NCI-H2196 treated with DMSO at 0.1 percent for 48 hours (cell line): ENCODE data around the gene CXCL3.
A peak's percentile ranks its signal among the peaks of the same experiment; 100 is the strongest.

ENCODE experiments used
- DNase-seq: peaks from one replicate; lab custom pipeline; 2025; ENCODE audit not compliant: unreplicated experiment; lab: John Stamatoyannopoulos, UW

CXCL3 gene

DNA sequence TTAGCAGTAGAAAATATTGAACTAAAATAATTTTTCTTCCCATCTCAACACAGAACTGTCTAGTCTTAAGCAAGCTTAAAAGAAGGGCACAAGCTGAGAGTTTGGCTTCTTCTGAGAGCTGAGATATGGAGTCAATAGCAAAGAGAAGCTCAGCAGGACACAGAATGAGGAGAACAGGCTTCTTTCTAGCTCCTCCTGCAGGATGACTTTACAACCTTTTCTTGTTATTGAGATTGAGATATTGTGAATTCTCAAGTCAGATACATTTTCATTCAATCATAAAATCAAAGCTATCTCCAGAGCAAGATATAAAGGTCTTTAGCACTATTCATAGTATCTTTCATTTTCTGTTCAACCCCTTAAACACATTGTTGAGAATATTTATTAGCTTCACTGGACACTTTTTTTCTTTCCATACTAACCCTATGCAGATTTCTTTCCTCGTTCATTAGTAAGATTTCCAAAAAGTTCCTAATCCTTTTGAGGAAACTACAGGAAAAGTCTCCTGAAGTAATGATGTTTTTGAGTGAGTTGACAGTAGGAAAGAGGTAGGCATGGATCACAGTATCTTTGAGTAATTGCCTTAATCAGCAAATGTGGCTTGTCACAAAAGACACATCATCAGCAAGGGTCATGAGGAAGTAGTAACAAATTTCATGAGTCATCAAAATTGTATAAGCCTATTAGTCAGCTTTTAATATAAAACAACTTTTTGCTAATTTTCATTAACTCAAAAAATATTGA, 17.8 kb upstream of the CXCL3 start:
- DNase-seq, result no peak

GRCh38 chr4:74055498-74055897, 17.0 kb upstream of the CXCL3 start:
- no peak for DNase-seq

GRCh38 chr4:74055096-74055495, 16.6 kb upstream of the CXCL3 start:
- DNase-seq, result no peak

DNA sequence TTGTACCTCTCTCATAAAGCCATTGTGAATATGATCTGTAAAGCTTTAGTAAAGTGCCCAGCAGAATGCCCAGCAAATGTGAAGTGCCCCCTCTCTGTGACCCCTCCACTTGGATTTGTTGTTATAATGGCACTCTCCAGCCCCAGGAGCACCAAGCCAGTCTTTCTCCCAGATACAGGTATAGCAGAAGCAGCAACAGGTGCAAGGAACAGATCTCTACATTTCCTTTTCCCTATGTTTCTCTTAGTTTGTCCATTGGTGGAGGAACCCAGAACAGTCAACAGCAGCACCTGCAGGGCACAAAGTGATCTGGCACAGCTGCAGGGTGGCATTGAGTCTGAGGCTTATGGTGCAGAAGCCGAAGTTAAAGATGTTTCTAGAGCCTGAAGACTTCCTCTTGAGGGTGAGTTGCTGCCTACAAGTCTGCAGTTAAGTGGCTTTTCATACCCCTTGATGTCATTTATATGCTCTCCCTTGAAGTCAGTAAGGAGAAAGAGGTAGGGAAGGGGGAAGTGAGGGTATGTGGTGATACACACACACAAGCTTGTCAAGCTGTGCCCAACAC, 16.1 kb upstream of the CXCL3 start:
- DNase-seq, result no peak

GRCh38 chr4:74047152-74047551, 8.7 kb upstream of the CXCL3 start:
- DNase-seq, result no peak

DNA sequence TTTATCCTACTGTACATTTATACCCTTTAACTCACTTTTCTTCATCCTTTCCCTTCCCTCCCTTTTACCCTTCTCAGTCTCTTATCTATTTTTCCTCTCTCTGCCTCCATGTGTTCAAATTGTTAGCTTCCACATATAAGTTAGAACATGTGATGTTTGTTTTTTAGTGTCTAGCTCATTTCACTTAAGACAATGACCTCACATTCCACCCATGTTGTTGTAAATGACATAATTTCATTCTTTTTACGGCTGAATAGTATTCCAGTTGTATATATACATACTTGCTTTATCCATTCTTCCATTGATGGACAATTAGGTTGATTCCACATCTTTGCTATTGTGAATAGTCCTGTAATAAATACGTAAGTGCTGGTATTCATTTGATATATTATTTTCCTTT, 7.3 kb upstream of the CXCL3 start:
- DNase-seq, result no peak

- DNase-seq, result no peak
These were observed 6.8 kb upstream of the CXCL3 start for GRCh38 chr4:74045247-74045646.

DNA sequence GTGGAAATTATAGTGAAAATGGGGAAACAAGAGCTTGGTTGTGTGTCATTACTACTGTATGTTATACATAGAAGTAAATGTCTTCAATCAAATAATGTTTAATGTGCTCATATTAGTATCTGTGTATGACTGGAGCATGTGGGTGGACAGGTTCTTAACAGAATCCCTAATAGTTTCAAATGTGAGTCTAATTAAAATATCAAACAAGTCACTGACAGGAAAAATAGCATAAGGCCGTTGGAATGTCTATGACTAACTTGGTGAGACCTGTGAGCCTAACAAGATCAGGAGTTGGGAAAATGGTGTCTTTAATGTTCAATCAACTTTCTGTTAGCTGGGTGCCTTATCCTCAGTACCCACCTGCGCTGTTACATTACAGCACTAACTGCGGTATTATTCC, 6.2 kb upstream of the CXCL3 start:
- DNase-seq, result no peak

- peak; percentile 15 for DNase-seq
These were observed 4.2 kb upstream of the CXCL3 start for GRCh38 chr4:74042681-74043080.

DNA sequence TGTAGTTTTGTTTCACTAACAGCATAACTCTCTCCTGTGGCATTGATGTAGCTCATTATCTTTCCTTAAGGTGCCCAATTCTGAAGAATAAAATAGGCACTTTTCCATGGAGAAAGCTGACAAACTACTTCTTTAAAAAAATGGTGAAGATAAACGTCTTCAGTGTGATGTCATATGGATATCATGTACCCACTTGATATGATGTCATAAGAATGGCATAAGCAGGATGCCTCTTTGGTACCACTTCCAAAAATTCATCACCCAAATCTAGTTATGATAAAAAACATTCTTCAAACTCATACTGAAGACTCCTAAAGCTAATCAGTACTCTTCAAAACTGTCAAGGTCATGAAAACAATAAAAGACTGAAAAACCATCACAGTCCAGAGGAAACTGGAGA, 2.9 kb upstream of the CXCL3 start:
- DNase-seq, result no peak

GRCh38 chr4:74039315-74039763, 850 bp upstream of the CXCL3 start:
- DNase-seq, result no peak

DNA sequence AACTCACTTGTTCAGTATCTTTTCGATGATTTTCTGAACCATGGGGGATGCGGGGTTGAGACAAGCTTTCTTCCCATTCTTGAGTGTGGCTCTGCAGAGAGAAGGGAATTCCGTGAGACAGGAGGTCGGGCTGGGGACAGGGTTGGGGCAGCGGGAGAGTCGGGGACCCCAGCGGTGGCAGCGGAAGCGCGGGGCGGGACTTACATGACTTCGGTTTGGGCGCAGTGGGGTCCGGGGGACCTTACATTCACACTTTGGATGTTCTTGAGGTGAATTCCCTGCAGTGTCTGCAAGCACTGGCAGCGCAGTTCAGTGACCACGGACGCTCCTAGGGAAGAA, 434 bp downstream of the CXCL3 start:
- DNase-seq, result no peak

GRCh38 chr4:74037076-74037955, 1.2 kb downstream of the CXCL3 start:
- DNase-seq, result no peak

DNA sequence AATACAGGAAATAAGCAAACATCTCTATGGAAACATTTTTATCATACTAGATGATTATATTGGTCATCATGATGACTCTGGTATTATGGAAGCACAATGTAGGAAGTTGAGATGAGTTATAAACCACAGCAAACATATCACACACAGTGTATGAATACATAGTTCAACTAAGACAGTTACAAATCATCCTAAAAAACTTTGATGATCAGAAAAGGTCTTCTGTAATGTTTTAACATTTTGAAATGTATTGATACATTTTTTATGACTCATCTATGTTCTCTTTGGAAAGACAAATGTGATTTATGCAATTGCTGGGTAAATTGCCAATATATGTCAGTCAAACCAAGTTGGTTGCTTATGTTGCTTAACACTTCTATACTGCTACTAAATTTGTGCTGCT, 4.8 kb downstream of the CXCL3 start:
- DNase-seq, result no peak

- DNase-seq, result no peak
These were observed 6.4 kb downstream of the CXCL3 start for GRCh38 chr4:74032064-74032463.

- DNase-seq, result no peak
These were observed 6.9 kb downstream of the CXCL3 start for GRCh38 chr4:74031576-74031975.

- no peak for DNase-seq
These were observed 8.2 kb downstream of the CXCL3 start for GRCh38 chr4:74030285-74030684.

GRCh38 chr4:74028504-74028903, 10.0 kb downstream of the CXCL3 start:
- DNase-seq, result no peak

GRCh38 chr4:74023709-74024108, 14.8 kb downstream of the CXCL3 start:
- no peak for DNase-seq

DNA sequence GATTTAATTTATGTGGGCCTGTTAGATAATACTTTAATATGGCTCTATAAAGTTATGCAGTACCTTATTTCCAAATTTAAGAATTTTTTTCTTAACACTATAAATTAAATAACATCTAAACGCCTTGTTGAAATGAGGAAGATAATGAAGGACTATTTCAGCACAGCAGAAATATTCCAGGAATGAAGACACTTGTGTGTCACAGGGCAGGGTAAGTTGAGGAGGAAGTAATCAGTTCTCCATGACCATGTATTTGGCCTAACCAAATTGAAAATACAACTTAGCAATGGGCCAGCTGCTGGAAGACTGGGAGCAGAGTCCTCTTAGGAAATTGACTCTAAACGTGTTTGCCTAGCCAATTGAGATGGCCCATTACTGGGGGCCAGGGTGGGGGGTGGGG, 16.9 kb downstream of the CXCL3 start:
- no peak for DNase-seq

DNA sequence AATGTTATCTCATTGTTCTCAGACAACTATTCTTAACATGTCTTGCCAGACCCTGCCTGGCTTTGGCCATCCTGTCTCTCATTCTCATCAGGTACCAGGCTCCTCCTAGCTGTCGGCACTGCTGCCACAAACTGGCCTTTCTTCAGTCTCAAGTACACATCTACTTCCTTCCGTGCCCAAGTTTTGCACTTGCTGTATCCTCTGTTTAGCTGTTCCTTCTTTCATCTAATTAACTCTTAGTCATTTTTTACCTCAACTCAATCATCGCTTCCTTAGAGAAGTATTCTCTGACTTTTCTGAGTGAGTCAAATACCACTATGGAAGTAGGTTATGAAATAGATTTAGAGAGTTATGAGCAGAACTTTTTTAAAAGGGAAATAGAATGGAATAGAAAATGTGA, 19.7 kb downstream of the CXCL3 start:
- DNase-seq, result no peak

- DNase-seq, result no peak
These were observed 20.4 kb downstream of the CXCL3 start for GRCh38 chr4:74018116-74018515.
